ENCODE data around the gene ABCA8. TPM values are rescaled to one million over a fixed set of nuclear protein-coding genes. Genes with fewer than 3 reads are reported as not detected.
"Not testable (repeated sequence)": the region's sequence is repeated elsewhere in the genome, so short reads cannot be mapped to it uniquely, and the experiment has no call there.

The ABCA8 gene
- total RNA-seq, 1 donor from 2014 or later = 0.31 TPM

DNA sequence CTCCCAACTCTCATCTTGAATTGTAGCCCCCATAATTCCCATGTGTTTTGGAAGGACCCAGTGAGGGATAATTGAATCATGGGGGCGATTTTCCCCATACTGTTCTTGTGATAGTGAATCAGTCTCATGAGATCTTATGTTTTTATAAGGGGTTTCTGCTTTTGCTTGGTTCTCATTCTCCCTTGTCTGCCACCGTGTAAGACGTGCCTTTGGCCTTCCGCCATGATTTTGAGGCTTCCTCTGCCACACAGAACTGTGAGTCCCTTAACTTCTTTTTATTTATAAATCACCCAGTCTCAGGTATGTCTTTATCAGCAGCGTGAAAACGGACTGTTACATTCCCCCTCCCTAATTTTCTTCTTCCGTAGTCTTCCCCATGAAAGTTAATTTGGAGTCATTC, 124.0 kb downstream of the ABCA8 start:
- peaks cover 5% of the 10 kb centered on the region for H3K4me1 Mint-ChIP-seq (ENCODE audit: unreplicated experiment)
- H3K9me3 Mint-ChIP-seq (ENCODE audit: unreplicated experiment) = no peaks in the 10 kb centered on the region
- H3K36me3 Mint-ChIP-seq (ENCODE audit: low read depth, unreplicated experiment) = peaks cover 4% of the 10 kb centered on the region
- no peak overlapping the region for H3K4me3 Mint-ChIP-seq (ENCODE audit: unreplicated experiment)
- no peak for DNase-seq (ENCODE audit: low spot score)
- H3K27me3 Mint-ChIP-seq (ENCODE audit: unreplicated experiment) = peaks cover 2% of the 10 kb centered on the region
- no peak overlapping the region for H3K27ac Mint-ChIP-seq (ENCODE audit: unreplicated experiment)
- TF ChIP-seq, protein P1, sequence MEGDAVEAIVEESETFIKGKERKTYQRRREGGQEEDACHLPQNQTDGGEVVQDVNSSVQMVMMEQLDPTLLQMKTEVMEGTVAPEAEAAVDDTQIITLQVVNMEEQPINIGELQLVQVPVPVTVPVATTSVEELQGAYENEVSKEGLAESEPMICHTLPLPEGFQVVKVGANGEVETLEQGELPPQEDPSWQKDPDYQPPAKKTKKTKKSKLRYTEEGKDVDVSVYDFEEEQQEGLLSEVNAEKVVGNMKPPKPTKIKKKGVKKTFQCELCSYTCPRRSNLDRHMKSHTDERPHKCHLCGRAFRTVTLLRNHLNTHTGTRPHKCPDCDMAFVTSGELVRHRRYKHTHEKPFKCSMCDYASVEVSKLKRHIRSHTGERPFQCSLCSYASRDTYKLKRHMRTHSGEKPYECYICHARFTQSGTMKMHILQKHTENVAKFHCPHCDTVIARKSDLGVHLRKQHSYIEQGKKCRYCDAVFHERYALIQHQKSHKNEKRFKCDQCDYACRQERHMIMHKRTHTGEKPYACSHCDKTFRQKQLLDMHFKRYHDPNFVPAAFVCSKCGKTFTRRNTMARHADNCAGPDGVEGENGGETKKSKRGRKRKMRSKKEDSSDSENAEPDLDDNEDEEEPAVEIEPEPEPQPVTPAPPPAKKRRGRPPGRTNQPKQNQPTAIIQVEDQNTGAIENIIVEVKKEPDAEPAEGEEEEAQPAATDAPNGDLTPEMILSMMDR (IDR thresholded peaks at IDR 0.05; ENCODE audit: unreplicated experiment) = no peak

DNA sequence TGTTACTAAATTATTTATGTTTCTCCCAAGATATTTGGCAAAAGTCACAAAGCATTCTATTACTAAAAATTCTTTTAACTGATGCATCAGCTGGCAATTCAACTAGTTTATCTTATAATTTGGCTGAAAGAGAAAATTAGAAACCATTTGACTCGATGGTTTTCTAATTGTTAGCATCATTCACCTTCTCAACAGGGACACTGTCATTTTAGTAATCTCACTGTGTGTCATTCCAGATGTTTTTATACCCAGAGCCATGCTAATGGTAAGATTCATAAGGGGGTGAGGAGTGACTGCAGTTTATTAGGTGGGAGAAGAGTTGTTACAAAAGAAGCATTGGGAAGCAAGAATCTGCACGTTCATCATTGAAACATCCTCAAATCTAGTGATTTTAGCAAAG, 124.9 kb downstream of the ABCA8 start:
- no peak for DNase-seq (ENCODE audit: low spot score)
- H3K4me3 Mint-ChIP-seq (ENCODE audit: unreplicated experiment) = no peak overlapping the region
- no peak overlapping the region for H3K27ac Mint-ChIP-seq (ENCODE audit: unreplicated experiment)
- H3K36me3 Mint-ChIP-seq (ENCODE audit: low read depth, unreplicated experiment) = peaks cover 4% of the 10 kb centered on the region
- TF ChIP-seq, protein P1 (IDR thresholded peaks at IDR 0.05; ENCODE audit: unreplicated experiment) = no peak
- peaks cover 5% of the 10 kb centered on the region for H3K4me1 Mint-ChIP-seq (ENCODE audit: unreplicated experiment)
- H3K9me3 Mint-ChIP-seq (ENCODE audit: unreplicated experiment) = no peaks in the 10 kb centered on the region
- no peaks in the 10 kb centered on the region for H3K27me3 Mint-ChIP-seq (ENCODE audit: unreplicated experiment)

DNA sequence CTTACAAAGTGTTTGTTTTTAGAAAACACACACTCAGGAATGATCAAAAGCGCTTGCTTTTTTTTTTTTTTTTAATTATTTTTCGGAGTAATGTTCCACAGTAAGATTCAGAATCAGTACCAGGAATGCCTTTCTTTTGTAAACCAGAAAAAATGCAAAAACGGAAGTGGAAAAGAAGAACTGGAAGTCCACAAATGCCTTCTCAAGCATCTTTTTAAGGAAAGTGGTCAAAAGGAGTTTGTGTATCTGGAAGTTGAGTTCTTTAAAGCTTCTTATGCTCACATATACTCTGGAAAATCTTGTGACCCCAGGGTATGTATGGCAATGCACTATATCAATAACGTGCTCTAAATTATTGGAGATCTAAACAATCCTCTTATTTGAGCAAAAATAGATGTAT, 126.0 kb downstream of the ABCA8 start:
- no peak overlapping the region for H3K4me3 Mint-ChIP-seq (ENCODE audit: unreplicated experiment)
- H3K27ac Mint-ChIP-seq (ENCODE audit: unreplicated experiment) = no peak overlapping the region

DNA sequence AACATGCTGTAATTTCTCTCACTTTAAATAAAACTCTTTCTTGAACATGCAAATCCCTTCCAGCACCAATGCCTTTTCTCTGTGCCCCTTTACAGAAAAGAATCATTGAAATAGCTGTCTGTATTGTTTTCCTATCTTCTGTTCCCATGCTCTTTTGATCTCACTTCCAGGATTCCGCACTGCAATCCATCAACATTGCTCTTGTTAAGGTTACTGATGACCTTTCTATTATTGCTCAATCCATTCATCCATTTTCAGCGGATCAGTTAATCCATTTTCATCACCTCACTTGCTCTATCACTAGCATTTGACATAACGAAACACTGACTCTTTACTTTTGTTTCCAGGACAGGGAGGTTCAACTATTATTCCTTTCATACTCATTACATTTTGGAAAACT, 130.5 kb downstream of the ABCA8 start:
- TF ChIP-seq, protein P1 (IDR thresholded peaks at IDR 0.05; ENCODE audit: unreplicated experiment) = no peak
- Mint-ChIP-seq H3K9me3 (ENCODE audit: unreplicated experiment) (no peaks in the 10 kb centered on the region), H3K27me3 (ENCODE audit: unreplicated experiment) (no peaks in the 10 kb centered on the region), H3K4me3 (ENCODE audit: unreplicated experiment) (no peak overlapping the region), H3K4me1 (ENCODE audit: unreplicated experiment) (no peaks in the 10 kb centered on the region), H3K36me3 (ENCODE audit: low read depth, unreplicated experiment) (no peaks in the 10 kb centered on the region), H3K27ac (ENCODE audit: unreplicated experiment) (no peak overlapping the region)
- no peak for DNase-seq (ENCODE audit: low spot score)

More for the DNA sequence above, 126.0 kb downstream of the ABCA8 start:
- peaks cover 4% of the 10 kb centered on the region for H3K36me3 Mint-ChIP-seq (ENCODE audit: low read depth, unreplicated experiment)
- TF ChIP-seq, protein P1 (IDR thresholded peaks at IDR 0.05; ENCODE audit: unreplicated experiment) = no peak
- H3K9me3 Mint-ChIP-seq (ENCODE audit: unreplicated experiment) = no peaks in the 10 kb centered on the region
- peaks cover 5% of the 10 kb centered on the region for H3K4me1 Mint-ChIP-seq (ENCODE audit: unreplicated experiment)
- no peaks in the 10 kb centered on the region for H3K27me3 Mint-ChIP-seq (ENCODE audit: unreplicated experiment)
- DNase-seq (ENCODE audit: low spot score) = no peak

DNA sequence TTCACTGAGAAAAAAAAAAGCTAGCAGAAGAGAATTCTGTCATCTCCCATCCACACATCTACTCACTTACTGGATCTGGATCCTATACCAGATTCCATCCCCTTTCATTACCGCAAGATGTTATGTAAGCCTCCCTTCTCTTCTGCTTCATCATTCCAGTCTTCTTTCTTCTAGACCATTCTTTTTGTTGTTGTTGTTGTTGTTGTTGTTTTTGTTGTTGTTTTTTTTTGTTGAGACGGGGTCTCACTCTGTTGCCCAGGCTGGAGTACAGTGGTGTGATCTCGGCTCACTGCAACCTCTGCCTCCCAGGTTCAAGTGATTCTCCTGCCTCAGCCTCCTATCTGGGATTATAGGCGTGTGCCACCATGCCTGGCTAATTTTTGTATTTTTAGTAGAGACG, 131.0 kb downstream of the ABCA8 start:
- not testable (repeated sequence) for H3K27ac Mint-ChIP-seq (ENCODE audit: unreplicated experiment); H3K4me1 Mint-ChIP-seq (ENCODE audit: unreplicated experiment); H3K9me3 Mint-ChIP-seq (ENCODE audit: unreplicated experiment); DNase-seq (ENCODE audit: low spot score); H3K4me3 Mint-ChIP-seq (ENCODE audit: unreplicated experiment); H3K27me3 Mint-ChIP-seq (ENCODE audit: unreplicated experiment); H3K36me3 Mint-ChIP-seq (ENCODE audit: low read depth, unreplicated experiment)
